PFSK-1 (cell line): ENCODE data around the gene CARM1.

ENCODE experiments used
- FOXP2 ChIP-seq: optimal IDR thresholded peaks from 2 replicates; pipeline ENCODE3; 2011; ENCODE audit warnings: borderline replicate concordance, control low read depth, inconsistent platforms; ENCODE audit not compliant: insufficient read depth; ENCODE audit errors: extremely low read length, extremely low read depth
- REST ChIP-seq, 2 experiments: IDR thresholded peaks; 2 replicates each; pipeline versions ENCODE4 v1.6.1 to v1.8.0; 2011 to 2012; ENCODE audit warnings: low read depth in 2 of 2, low read length in 2 of 2, control low read depth in 1 of 2, inconsistent platforms in 1 of 2, mild to moderate bottlenecking in 1 of 2, moderate library complexity in 1 of 2; ENCODE audit not compliant: insufficient read depth in 1 of 2
- TAF1 ChIP-seq: IDR thresholded peaks from 2 replicates; pipeline ENCODE4 v1.6.1; 2012; ENCODE audit warnings: low read length, control low read depth, borderline replicate concordance; ENCODE audit not compliant: insufficient read depth

- TF ChIP-seq REST (IDR thresholded peaks at IDR 0.05; ENCODE audit: insufficient read depth in 1 of 2, low read depth in 2 of 2, low read length in 2 of 2) (no peak), TAF1 (no peak), FOXP2 (no peak)
These were observed 50.7 kb downstream of the CARM1 start for GRCh38 chr19:10921910-10922637.
